ENCODE data around the gene PACSIN2.

The PACSIN2 gene

DNA sequence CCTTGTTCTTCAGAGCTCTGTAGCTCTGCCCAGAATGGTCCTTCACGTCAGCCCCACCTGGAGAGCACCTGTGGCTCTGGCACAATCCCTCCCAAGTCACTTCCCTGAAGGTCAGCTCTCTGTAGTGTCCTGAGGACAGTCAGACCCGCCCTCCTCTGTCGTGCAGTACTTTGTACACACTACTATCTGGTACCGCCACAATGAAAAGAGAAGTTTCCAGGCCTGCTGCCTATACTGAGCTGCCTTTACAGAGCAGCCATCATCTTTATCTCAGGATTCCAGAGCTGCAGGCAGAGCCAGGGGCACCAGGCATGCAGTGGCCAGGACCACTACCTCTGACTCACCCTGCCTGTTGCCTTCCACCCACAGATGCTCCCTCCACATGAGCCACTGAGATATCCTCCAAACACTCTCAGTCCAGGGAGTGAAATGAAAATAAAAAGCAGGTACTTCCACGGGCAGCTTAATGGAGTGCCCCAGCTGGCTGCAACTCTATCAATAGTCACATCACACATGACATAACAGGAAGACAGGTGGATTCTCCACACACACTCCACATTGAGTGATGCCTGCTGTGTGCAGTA lies 7.3 kb downstream of the PACSIN2 start:
- ChIA-PET CTCF (interaction anchor here (1.0 to 1.3 kb wide), 2 partner anchors 134 to 139 kb away, joined by 3 read pairs; no protein-coding TSS in a partner anchor), POLR2A (interaction anchor here (1.2 kb wide), 1 partner anchor 9 kb away, joined by 3 read pairs; no protein-coding TSS in a partner anchor)
- TF ChIP-seq, protein P1, sequence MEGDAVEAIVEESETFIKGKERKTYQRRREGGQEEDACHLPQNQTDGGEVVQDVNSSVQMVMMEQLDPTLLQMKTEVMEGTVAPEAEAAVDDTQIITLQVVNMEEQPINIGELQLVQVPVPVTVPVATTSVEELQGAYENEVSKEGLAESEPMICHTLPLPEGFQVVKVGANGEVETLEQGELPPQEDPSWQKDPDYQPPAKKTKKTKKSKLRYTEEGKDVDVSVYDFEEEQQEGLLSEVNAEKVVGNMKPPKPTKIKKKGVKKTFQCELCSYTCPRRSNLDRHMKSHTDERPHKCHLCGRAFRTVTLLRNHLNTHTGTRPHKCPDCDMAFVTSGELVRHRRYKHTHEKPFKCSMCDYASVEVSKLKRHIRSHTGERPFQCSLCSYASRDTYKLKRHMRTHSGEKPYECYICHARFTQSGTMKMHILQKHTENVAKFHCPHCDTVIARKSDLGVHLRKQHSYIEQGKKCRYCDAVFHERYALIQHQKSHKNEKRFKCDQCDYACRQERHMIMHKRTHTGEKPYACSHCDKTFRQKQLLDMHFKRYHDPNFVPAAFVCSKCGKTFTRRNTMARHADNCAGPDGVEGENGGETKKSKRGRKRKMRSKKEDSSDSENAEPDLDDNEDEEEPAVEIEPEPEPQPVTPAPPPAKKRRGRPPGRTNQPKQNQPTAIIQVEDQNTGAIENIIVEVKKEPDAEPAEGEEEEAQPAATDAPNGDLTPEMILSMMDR (IDR thresholded peaks at IDR 0.05; ENCODE audit: control extremely low read depth, extremely low read depth, low read depth, missing control alignments) = no peak
- no peak for DNase-seq (ENCODE audit: extremely low spot score)

DNA sequence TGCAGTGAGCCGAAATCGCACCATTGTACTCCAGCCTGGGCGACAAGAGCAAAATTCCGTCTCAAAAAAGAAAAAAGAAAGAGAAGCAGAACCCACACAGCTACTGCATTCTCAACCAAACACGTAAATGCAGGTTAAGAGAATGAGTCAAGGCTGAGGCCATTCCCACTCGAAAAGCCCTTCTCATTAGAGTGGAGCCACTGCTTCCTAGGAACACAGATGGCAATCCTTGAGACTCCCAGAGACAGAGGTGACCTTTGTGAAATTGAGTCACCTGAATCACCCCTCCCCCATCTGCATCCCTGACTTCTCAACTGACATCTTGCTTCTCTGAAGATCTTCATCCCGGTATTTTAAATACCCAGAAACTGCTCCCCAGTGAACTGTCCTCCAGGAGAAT lies 8.2 kb downstream of the PACSIN2 start:
- no peak for DNase-seq (ENCODE audit: extremely low spot score)
- CTCF ChIA-PET = interaction anchor here (1.4 to 2.7 kb wide), 2 partner anchors 12 to 139 kb away, joined by 4 to 8 read pairs; no protein-coding TSS in a partner anchor
- TF ChIP-seq, protein P1 (IDR thresholded peaks at IDR 0.05; ENCODE audit: control extremely low read depth, extremely low read depth, low read depth, missing control alignments) = no peak
- POLR2A ChIA-PET = interaction anchor here (1.2 kb wide), 1 partner anchor 10 kb away, joined by 3 read pairs; no protein-coding TSS in a partner anchor

DNA sequence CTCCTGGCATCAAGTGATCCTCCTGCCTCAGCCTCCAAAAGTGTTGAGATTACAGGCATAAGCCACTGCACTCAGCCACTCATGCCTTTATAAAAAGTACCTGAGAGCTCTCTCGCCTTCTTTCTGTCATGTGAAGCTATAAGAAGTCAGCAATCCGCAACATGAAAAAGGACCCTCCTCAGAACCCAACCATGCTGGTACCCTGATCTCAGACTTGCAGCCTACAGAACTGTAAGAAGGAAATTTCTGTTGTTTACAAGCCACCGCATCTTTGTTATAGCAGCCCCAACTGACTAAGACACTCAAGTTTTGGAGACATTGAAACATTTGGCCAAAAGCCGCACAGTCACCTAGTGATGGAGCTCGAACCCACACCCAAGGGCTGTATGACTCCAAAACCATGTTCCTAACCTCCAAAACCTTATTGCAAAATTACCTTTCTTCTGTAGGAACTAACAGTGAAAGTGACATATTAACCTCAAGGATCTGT lies 8.9 kb downstream of the PACSIN2 start:
- TF ChIP-seq, protein P1 (IDR thresholded peaks at IDR 0.05; ENCODE audit: control extremely low read depth, extremely low read depth, low read depth, missing control alignments) = no peak
- CTCF ChIA-PET = interaction anchor here (1.2 to 2.9 kb wide), 4 partner anchors 8 to 138 kb away, joined by 3 to 14 read pairs (median 6); partner anchors contain the start of gene PACSIN2
- POLR2A ChIA-PET = no interaction called here
- no peak for DNase-seq (ENCODE audit: extremely low spot score)

DNA sequence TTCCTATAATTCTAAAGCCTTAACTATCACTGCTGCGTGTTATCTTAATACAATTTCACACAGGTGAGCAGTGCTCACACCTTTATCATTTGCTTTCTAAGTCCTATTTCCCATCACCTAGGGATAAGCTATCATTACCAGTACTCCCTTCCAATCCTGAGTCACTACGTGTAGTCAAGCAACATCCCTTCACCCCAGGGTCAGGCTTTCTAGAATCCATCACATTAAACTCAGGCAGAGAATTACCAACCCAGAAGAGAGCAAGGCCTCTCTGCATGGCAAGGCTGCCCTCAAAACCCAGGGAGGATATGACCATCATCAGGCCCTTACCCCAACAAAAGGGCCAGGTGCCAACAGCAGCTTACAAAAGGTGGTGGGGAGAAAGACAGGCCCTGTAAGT lies 9.8 kb downstream of the PACSIN2 start:
- ChIA-PET POLR2A (interaction anchor here (6.0 kb wide), 1 partner anchor 9 kb away, joined by 39 read pairs; the partner anchor contains the start of gene PACSIN2), CTCF (interaction anchor here (1.0 to 2.9 kb wide), 7 partner anchors 9 to 137 kb away, joined by 3 to 14 read pairs (median 6); partner anchors contain the start of gene PACSIN2)
- TF ChIP-seq, protein P1 (IDR thresholded peaks at IDR 0.05; ENCODE audit: control extremely low read depth, extremely low read depth, low read depth, missing control alignments) = no peak
- DNase-seq (ENCODE audit: extremely low spot score) = no peak

DNA sequence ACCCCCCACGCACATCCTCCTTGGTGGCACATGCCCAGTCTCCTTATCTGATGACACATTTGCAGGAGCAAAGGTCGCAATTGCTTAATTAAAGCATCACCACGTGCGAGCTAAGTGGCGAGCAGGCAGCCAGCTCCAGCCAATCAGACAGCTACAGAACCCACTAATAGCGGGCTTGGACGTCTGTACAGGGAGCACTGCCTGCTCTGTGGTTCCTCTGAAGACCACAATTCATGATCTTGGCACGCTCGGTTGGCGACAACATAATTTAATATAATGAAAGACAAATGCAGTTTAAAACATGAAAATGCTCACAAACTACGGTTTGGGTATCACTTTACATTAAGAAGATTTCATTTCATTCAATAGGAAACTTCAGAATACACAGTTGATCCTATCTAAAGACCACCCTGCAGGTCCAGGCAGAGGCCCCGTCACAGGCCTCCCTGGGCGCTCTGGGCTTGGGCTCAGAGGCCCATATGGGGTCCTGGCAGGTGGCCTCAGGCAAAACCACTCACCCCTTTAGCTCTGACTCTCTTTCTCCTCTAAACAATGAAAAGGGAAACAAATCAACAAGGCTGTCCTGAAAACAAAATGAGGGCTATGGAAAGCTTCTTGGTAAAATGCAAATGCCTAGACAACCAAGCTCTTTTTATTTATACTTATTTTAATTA lies 10.4 kb downstream of the PACSIN2 start:
- TF ChIP-seq, protein P1 (IDR thresholded peaks at IDR 0.05; ENCODE audit: control extremely low read depth, extremely low read depth, low read depth, missing control alignments) = no peak
- CTCF ChIA-PET = interaction anchor here (1.0 to 2.9 kb wide), 6 partner anchors 9 to 136 kb away, joined by 4 to 14 read pairs (median 6); partner anchors contain the start of gene PACSIN2
- POLR2A ChIA-PET = interaction anchor here (6.0 kb wide), 1 partner anchor 10 kb away, joined by 39 read pairs; the partner anchor contains the start of gene PACSIN2
- DNase-seq (ENCODE audit: extremely low spot score) = no peak

DNA sequence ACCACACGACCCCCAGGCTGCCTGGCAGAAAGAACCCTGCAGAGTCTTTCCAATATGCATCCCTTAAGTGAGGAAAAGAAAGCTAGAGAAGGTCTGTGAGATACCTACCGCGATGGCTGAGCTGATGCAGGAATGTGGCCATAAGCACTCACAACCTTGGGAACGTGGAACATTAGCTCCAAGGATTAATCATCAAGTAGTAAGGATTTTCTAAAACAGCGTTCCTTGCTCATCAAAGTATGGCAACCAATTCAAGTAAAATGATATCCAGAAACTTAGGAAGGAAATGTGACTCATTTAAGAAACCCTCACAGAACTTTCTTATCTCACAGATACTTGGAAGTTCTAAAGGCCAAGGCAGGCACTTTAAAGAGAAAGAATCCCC lies 12.8 kb downstream of the PACSIN2 start:
- DNase-seq (ENCODE audit: extremely low spot score) = no peak
- ChIA-PET CTCF (interaction anchor here (1.5 to 1.9 kb wide), 4 partner anchors 9 to 32 kb away, joined by 4 to 6 read pairs (median 4); no protein-coding TSS in a partner anchor), POLR2A (interaction anchor here (0.5 to 6.0 kb wide), 2 partner anchors 11 to 12 kb away, joined by 3 to 39 read pairs; partner anchors contain the start of gene PACSIN2)
- TF ChIP-seq, protein P1 (IDR thresholded peaks at IDR 0.05; ENCODE audit: control extremely low read depth, extremely low read depth, low read depth, missing control alignments) = no peak

All from GM10248 (cell line).